Stimulated activated CD8-positive, alpha-beta memory T cell treated with anti-CD3 and anti-CD28 coated beads, Interleukin-7, amount 100 ng/mL, for 48 hours (primary cell): ENCODE data around the gene RANBP1.
"Not testable (repeated sequence)": the region's sequence is repeated elsewhere in the genome, so short reads cannot be mapped to it uniquely, and the experiment has no call there.

Experiments used
- DNase-seq, 2 donors: peaks; one replicate each; pipeline ENCODE4 v3.0.0-alpha.2; 2020; ENCODE audit warnings: low read depth in 1 of 2; ENCODE audit errors: extremely low read depth in 1 of 2

RANBP1 gene

GRCh38 chr22:20148414-20148813, 32.5 kb downstream of the RANBP1 start:
- no peak for DNase-seq

- no peak for DNase-seq
These were observed 33.6 kb downstream of the RANBP1 start for GRCh38 chr22:20149257-20150250.

GRCh38 chr22:20150381-20151275, 34.7 kb downstream of the RANBP1 start, which contains the start of gene CCDC188:
CCDC188 (minus strand) TSS chr22:20151055; CDS start chr22:20150986, 69 bp downstream.
- no peak for DNase-seq

- DNase-seq, result no peak
These were observed 35.3 kb downstream of the RANBP1 start for GRCh38 chr22:20151276-20151588.

- no peak for DNase-seq
These were observed 36.6 kb downstream of the RANBP1 start for GRCh38 chr22:20152464-20152890.

GRCh38 chr22:20153945-20154344, 38.0 kb downstream of the RANBP1 start:
- no peak for DNase-seq

- DNase-seq, result no peak
These were observed 38.8 kb downstream of the RANBP1 start for GRCh38 chr22:20154602-20155187.

- no peak for DNase-seq
These were observed 39.6 kb downstream of the RANBP1 start for GRCh38 chr22:20155330-20156041.

GRCh38 chr22:20156042-20156389, 40.1 kb downstream of the RANBP1 start:
- no peak for DNase-seq

- peak; percentile 59 to 74 for DNase-seq
These were observed 40.9 kb downstream of the RANBP1 start for GRCh38 chr22:20156611-20157429.

- DNase-seq, result no peak
These were observed 41.7 kb downstream of the RANBP1 start for GRCh38 chr22:20157430-20158183.

GRCh38 chr22:20158391-20159036, 42.6 kb downstream of the RANBP1 start:
- no peak for DNase-seq

- DNase-seq, result no peak
These were observed 43.2 kb downstream of the RANBP1 start for GRCh38 chr22:20159076-20159475.

GRCh38 chr22:20159531-20159930, 43.6 kb downstream of the RANBP1 start:
- DNase-seq, result not testable (repeated sequence)

- DNase-seq, result no peak
These were observed 44.1 kb downstream of the RANBP1 start for GRCh38 chr22:20160041-20160440.

- no peak for DNase-seq
These were observed 49.0 kb downstream of the RANBP1 start for GRCh38 chr22:20164863-20165262.

- no peak for DNase-seq
These were observed 49.5 kb downstream of the RANBP1 start for GRCh38 chr22:20165421-20165820.

GRCh38 chr22:20165913-20166312, 50.0 kb downstream of the RANBP1 start:
- DNase-seq, result no peak
